IPS-20b (cell line): ENCODE data around the gene NAA30.

Experiments
- H3K27ac ChIP-seq: one replicate; pipeline ENCODE4 v1.5.1; 2013; ENCODE audit warnings: low read length
- H3K27me3 ChIP-seq: 2 replicates; pipeline ENCODE4 v1.6.1; 2013; ENCODE audit warnings: mild to moderate bottlenecking, low read length, inconsistent platforms; ENCODE audit not compliant: insufficient read depth
- H3K36me3 ChIP-seq: 2 replicates; pipeline ENCODE4 v1.6.1; 2013; ENCODE audit warnings: low read depth, mild to moderate bottlenecking, inconsistent platforms, low read length, moderate library complexity; ENCODE audit not compliant: insufficient read depth
- H3K4me1 ChIP-seq: 2 replicates; pipeline ENCODE4 v1.6.1; 2013; ENCODE audit warnings: mild to moderate bottlenecking, control low read depth, inconsistent platforms, low read length, moderate library complexity; ENCODE audit not compliant: insufficient read depth
- H3K4me3 ChIP-seq: 2 replicates; pipeline ENCODE4 v1.5.1; 2013; ENCODE audit warnings: mild to moderate bottlenecking, low read length, inconsistent platforms
- H3K9ac ChIP-seq: 2 replicates; pipeline ENCODE4 v1.6.1; 2013; ENCODE audit warnings: low read depth, mild to moderate bottlenecking, inconsistent platforms, low read length, moderate library complexity
- H3K9me3 ChIP-seq: 2 replicates; pipeline ENCODE4 v1.6.1; 2013; ENCODE audit warnings: mild to moderate bottlenecking, low read depth, low read length, inconsistent platforms; ENCODE audit not compliant: insufficient read depth

NAA30 gene

DNA sequence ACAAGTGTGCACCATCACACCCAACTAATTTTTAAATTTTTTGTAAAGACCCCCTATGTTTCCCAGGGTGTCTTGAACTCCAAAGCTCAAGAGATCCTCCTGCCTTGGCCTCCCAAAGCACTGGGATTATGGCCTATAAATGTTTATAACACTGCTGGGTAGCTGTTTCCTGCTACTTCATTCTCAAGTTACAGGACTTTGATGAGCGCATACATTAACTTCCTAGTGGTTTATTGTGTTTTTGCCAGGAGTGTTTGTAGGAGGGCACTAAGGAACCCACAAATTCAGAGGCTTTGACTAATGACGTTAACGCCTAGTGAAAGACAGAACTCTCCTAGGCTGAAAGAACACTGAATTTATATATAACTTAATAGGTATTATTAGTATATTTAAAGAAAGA is 15.2 kb upstream of the NAA30 start:
- no peak overlapping the region for H3K9ac ChIP-seq
- no peaks in the 10 kb centered on the region for H3K27me3 ChIP-seq
- H3K4me3 ChIP-seq, result no peak overlapping the region
- H3K27ac ChIP-seq, result no peak overlapping the region
- H3K9me3 ChIP-seq, result no peaks in the 10 kb centered on the region
- H3K36me3 ChIP-seq, result no peaks in the 10 kb centered on the region
- no peaks in the 10 kb centered on the region; the same call in 1 of the 2 replicates for H3K4me1 ChIP-seq

DNA sequence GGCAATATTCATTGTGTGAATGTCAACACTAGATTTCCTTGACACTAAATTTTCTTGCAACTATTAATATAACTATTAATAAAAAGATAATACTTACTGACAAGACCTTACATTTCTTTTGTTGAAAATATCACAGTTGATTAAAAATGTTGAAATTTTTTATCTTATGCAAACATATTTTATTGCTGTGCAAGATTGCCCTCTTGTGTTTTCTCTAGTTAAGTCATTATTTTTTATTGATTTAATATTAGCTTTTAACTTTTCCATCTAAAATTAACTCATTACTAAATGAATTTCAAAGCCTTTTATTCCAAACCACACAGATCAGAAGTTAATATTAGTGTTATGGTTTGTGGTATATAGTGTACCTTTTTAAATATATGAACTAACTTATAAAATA is 11.7 kb upstream of the NAA30 start:
- peaks cover 3% of the 10 kb centered on the region for H3K4me1 ChIP-seq
- H3K9ac ChIP-seq, result no peak overlapping the region
- H3K9me3 ChIP-seq, result no peaks in the 10 kb centered on the region
- H3K27ac ChIP-seq, result no peak overlapping the region
- H3K4me3 ChIP-seq, result no peak overlapping the region
- no peaks in the 10 kb centered on the region for H3K36me3 ChIP-seq
- H3K27me3 ChIP-seq, result no peaks in the 10 kb centered on the region

DNA sequence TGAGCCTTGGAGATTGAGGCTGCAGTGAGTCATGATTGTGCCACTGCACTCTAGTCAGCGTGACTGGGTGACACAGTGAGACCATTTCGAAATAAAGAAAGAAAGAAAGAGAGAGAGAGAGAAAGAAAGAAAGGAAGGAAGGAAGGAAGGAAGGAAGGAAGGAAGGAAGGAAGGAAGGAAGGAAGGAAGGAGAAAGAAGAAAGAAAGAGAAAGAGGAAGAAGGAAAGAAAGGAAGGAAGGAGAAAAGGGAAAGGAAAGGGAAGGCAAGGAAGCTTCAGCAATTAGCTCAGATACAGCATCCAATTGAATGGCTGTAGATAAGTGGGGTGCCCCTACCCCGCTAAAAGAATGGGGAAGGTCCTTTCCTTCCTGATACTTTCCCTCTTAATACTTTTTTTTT is 9.5 kb upstream of the NAA30 start:
- Histone ChIP-seq H3K36me3 (no peaks in the 10 kb centered on the region), H3K27ac (no peak overlapping the region), H3K27me3 (no peaks in the 10 kb centered on the region), H3K9ac (no peak overlapping the region), H3K4me1 (peaks cover 6% of the 10 kb centered on the region; the same call in 1 of the 2 replicates), H3K9me3 (no peaks in the 10 kb centered on the region), H3K4me3 (no peak overlapping the region)

DNA sequence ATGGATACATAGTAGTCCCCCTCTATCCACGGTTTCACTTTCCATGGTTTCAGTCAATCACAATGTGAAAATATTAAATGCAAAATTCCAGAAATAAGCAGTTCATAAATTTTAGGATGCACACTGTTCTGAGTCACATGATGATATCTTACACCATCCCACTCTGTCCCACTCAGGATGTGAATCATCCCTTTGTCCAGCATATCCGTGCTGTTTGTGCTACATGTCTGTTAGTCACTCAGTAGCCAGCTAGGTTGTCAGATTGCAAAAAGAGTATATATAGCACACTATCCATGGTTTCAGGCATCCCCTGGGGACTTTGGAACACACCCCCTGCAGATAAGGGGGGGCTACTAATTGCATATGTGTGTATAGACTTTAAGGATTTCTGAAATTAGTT is 8.1 kb upstream of the NAA30 start:
- Histone ChIP-seq H3K9me3 (no peaks in the 10 kb centered on the region), H3K27ac (no peak overlapping the region), H3K4me1 (peaks cover 6% of the 10 kb centered on the region; the same call in 1 of the 2 replicates), H3K4me3 (no peak overlapping the region), H3K27me3 (no peaks in the 10 kb centered on the region; the same call in 1 of the 2 replicates), H3K36me3 (no peaks in the 10 kb centered on the region), H3K9ac (no peak overlapping the region)

DNA sequence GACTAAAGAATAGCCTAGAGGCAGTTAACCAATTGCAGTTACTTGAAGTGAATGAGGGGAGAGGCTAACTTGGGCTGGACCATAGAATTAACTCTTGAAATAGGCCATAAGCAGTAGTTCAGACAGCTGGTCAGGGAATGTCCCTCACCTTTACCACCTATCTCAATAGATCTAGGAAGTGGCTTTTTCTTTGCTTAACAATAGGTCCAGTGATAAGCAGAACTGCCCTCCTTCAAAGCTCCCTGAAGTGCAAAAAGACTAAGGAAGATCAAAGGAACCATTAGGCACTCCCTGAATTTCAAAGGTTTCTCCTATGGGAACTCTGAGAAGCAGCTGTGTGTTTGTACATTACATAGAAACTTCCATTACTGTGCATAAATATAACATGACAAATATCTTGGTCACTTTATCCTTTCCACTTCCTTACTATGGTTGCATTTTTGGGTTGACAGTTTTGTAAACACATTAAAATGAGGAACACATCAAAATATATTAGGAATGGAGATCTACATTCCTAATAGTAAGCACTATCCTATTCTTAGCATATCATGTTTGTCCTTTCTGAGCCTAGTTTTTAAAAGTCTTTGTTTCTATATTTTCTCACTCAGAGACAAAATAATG is 7.2 kb upstream of the NAA30 start:
- no peaks in the 10 kb centered on the region for H3K36me3 ChIP-seq
- no peaks in the 10 kb centered on the region for H3K9me3 ChIP-seq
- no peak overlapping the region for H3K4me3 ChIP-seq
- no peak overlapping the region for H3K27ac ChIP-seq
- no peaks in the 10 kb centered on the region; the same call in 1 of the 2 replicates for H3K27me3 ChIP-seq
- no peak overlapping the region for H3K9ac ChIP-seq
- peaks cover 6% of the 10 kb centered on the region; the same call in 1 of the 2 replicates for H3K4me1 ChIP-seq

DNA sequence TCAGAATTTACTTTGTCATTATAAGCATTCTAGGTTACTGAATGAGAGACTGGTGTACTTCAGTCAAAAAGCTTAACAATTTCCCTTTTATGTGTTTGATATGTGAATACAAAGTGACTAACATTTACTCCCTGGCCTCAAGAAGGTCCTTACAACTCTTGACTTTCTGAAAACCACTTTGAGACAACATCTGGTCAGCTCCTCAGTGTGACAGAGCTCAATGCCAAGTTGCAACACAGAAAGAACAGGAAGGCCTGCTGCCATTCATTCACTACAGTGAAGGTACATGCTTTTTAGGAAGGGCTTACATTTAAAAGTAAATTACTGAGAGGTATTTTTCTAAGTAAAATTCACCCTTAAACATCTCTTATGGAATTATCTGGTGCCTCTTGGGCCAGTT is 2.3 kb upstream of the NAA30 start:
- no peaks in the 10 kb centered on the region; the same call in 1 of the 2 replicates for H3K27me3 ChIP-seq
- H3K9ac ChIP-seq, result no peak overlapping the region
- H3K4me3 ChIP-seq, result no peak overlapping the region
- no peaks in the 10 kb centered on the region; the same call in 1 of the 2 replicates for H3K36me3 ChIP-seq
- peaks cover 13% of the 10 kb centered on the region for H3K4me1 ChIP-seq
- H3K27ac ChIP-seq, result no peak overlapping the region
- no peaks in the 10 kb centered on the region for H3K9me3 ChIP-seq

DNA sequence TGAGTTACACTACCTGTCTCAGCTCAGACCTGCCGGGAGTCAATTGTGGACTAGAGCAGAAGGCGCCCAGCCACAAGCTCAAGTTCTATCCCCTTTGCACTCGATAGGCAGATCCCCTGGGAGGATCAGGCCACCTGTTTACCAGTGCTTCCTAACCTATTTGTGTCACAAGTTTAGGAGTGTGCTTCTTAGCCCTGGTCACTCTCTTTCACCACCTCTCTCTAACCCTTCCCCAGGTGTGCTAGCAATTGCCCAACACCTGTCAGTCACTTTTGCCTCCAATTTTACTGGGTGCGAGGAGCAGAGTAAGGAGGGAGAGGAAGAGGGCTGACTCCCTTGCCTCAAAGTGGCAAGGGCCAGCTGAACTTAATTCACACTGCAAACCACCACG is 745 bp upstream of the NAA30 start:
- no peaks in the 10 kb centered on the region for H3K9me3 ChIP-seq
- H3K4me3 ChIP-seq, result peak overlapping the region; percentile 82
- H3K4me1 ChIP-seq, result peaks cover 10% of the 10 kb centered on the region
- no peaks in the 10 kb centered on the region; the same call in 1 of the 2 replicates for H3K27me3 ChIP-seq
- H3K9ac ChIP-seq, result peak overlapping the region; percentile 84; the same call in 1 of the 2 replicates
- H3K36me3 ChIP-seq, result peaks cover 10% of the 10 kb centered on the region; the same call in 1 of the 2 replicates
- H3K27ac ChIP-seq, result peak overlapping the region; percentile 40

DNA sequence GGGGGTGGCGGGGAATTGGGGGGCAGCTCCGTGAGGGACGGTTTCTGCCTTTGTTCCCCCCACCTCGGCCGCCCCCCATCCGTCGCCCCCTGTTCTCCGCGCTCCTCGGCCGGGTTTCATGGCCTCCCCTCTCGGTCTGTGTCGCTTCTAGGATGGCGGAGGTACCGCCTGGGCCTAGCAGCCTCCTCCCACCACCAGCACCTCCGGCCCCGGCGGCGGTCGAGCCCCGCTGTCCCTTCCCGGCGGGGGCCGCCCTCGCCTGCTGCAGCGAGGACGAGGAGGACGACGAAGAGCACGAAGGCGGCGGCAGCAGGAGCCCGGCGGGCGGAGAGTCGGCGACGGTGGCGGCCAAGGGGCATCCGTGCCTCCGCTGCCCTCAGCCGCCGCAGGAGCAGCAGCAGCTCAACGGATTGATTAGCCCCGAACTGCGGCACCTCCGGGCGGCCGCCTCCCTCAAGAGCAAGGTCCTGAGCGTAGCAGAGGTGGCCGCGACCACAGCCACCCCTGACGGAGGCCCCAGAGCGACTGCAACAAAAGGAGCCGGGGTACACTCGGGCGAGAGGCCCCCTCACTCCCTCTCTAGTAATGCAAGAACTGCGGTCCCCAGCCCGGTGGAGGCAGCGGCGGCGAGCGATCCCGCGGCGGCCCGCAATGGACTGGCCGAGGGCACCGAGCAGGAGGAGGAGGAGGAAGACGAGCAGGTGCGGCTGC is 575 bp downstream of the NAA30 start:
- peak overlapping the region; percentile 84 for H3K9ac ChIP-seq
- H3K4me1 ChIP-seq, result peaks cover 7% of the 10 kb centered on the region; the same call in 1 of the 2 replicates
- H3K36me3 ChIP-seq, result peaks cover 14% of the 10 kb centered on the region; the same call in 1 of the 2 replicates
- no peaks in the 10 kb centered on the region; the same call in 1 of the 2 replicates for H3K27me3 ChIP-seq
- H3K27ac ChIP-seq, result no peak overlapping the region
- peak overlapping the region; percentile 82 for H3K4me3 ChIP-seq
- no peaks in the 10 kb centered on the region for H3K9me3 ChIP-seq

DNA sequence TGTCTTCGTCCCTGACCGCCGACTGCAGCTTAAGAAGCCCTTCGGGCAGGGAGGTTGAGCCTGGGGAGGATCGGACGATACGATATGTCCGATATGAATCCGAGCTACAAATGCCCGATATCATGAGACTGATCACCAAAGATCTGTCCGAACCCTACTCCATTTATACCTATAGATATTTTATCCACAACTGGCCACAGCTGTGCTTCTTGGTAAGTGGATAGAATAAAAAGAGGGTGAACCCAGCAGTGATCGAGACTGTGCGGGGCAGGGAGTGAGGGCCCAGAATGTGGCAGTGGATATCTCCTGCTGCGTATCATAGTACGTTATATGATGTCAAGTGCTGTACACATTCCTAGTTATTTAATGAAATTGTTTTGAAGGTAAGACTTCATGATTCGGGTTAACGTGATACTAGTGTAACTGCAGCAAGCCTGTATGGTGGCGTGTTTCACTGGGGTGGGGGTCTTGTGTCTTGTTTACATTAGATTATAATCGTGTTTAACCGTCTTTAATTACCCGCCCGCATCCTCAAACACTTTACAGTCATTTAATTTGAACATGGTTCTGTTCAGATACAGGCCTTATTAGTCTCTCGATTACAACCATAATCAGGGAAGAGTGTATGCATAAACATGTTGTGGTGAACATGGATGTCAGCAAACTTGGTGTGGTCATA is 1.3 kb downstream of the NAA30 start:
- H3K36me3 ChIP-seq, result peaks cover 16% of the 10 kb centered on the region; the same call in 1 of the 2 replicates
- H3K27me3 ChIP-seq, result no peaks in the 10 kb centered on the region
- H3K4me1 ChIP-seq, result peaks cover 7% of the 10 kb centered on the region; the same call in 1 of the 2 replicates
- no peaks in the 10 kb centered on the region for H3K9me3 ChIP-seq
- no peak overlapping the region for H3K27ac ChIP-seq
- peak overlapping the region; percentile 82 for H3K4me3 ChIP-seq
- H3K9ac ChIP-seq, result peak overlapping the region; percentile 84

DNA sequence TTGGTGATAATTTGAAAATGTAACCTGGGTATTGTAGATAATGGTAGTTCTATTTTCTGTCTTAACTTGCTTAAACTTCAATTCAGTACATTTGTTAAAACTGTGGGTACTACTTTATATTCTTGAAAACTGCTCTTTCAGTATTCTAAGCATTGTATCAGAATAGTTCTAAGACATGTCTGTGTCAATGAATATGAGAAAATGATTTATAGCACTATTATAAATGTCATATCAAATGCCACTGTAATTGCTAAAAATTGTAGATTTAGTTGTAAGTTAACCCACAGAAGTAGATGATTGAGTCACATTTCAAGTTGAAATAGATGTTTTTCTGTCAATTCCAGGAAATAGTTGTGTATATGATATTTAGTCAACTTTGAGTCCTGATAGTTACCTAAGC is 2.4 kb downstream of the NAA30 start:
- Histone ChIP-seq H3K27me3 (no peaks in the 10 kb centered on the region), H3K4me3 (peak overlapping the region; percentile 82), H3K9me3 (no peaks in the 10 kb centered on the region), H3K36me3 (peaks cover 26% of the 10 kb centered on the region; the same call in 1 of the 2 replicates), H3K4me1 (peaks cover 7% of the 10 kb centered on the region; the same call in 1 of the 2 replicates), H3K27ac (no peak overlapping the region), H3K9ac (no peak overlapping the region)

DNA sequence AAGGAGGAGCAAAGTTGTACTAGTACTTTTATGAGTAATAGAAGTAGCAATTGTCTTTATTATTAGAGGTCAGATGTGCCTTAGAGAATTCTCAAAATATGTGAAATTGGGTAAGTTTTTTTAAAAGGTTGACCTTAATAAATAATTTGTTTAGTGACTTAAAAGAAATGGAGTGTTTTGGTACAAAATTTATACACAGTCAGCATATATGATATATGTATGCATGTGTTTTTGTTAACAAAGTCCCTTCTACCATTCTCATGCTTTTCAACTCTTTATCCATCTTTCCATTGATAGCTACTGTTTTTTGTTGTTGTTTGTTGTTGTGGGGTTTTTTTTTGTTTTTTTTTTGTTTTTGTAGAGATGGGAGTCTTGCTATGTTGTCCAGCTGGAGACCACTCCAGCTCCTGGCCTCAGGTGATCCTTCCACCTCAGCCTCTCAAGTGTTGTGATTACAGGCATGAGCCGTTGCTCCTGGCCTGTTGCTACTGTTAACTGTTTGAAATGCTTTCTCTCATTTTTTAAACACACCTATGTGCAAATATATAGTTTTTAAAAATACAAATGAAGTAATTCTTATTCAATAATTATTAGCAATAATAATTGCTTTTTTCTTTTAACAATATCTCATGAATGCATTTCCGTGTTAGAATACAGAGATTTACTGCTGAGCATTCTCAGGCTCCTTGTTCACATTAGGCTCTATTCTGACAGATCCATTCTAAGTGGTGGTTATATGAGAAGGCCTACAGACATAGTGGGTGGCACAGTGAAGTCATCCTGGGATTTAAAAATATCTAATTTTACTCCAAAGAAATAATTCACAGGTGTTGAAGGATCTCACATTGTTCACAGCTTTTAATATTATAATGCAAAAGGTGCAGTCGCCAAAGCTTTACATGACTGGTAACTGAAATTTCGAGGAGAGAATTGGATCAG is 10.4 kb downstream of the NAA30 start:
- H3K36me3 ChIP-seq, result peaks cover 72% of the 10 kb centered on the region
- H3K27ac ChIP-seq, result no peak overlapping the region
- no peak overlapping the region for H3K9ac ChIP-seq
- H3K27me3 ChIP-seq, result no peaks in the 10 kb centered on the region
- H3K4me1 ChIP-seq, result no peaks in the 10 kb centered on the region
- H3K4me3 ChIP-seq, result no peak overlapping the region
- no peaks in the 10 kb centered on the region for H3K9me3 ChIP-seq
